H1 (cell line): ENCODE measurements around the gene NHSL2. TPM values are rescaled to one million over a fixed set of nuclear protein-coding genes. Genes with fewer than 3 reads are reported as not detected.

Experiments used
- JUND ChIP-seq: IDR thresholded peaks from 2 replicates; pipeline ENCODE4 v1.6.1; 2011; ENCODE audit warnings: mild to moderate bottlenecking, improper control_type of control experiment, low read length
- SP1 ChIP-seq: IDR thresholded peaks from 2 replicates; pipeline ENCODE4 v1.6.1; 2011; ENCODE audit warnings: low read depth, low read length
- SUZ12 ChIP-seq: fragments of 200-600 bp; sonication (generic); IDR thresholded peaks from 2 replicates; pipeline ENCODE4 v1.6.1; 2012; ENCODE audit warnings: mild to moderate bottlenecking, inconsistent platforms, low read length, moderate library complexity, mixed read lengths
- polyA plus RNA-seq, 7 experiments: library from polyadenylated mRNA; depleted of rRNA in 3 of 7; stranded (reverse) in 5 of 7; unstranded in 2 of 7; fragments of >200 nt in 5 of 7; fragments of 200-250 nt in 2 of 7; gene quantifications; 1 replicate in 5 of 7; 2 replicates in 1 of 7; 4 replicates in 1 of 7; pipeline versions ENCODE4 v1.2.1 to v1.2.3, GENCODE V29; 2011 to 2013; ENCODE audit warnings: missing spikeins in 2 of 7, mixed read lengths in 2 of 7
- total RNA-seq: library from RNA; stranded (reverse); fragmentation: NEBNext Ultra II Directional; extraction: Animal tissue kit (Norgen Biotek cat#: 25700); gene quantifications from 2 replicates; pipeline ENCODE4 v1.2.1, GENCODE V29; 2021
- TF ChIP-seq, protein P1 (sequence below): fragments of 300-600 bp; sonication (generic); IDR thresholded peaks from 2 replicates; pipeline ENCODE4 v1.7.1; 2012; ENCODE audit warnings: low read length, moderate library complexity, mild to moderate bottlenecking, inconsistent platforms; ENCODE audit not compliant: insufficient replicate concordance
- TF ChIP-seq, protein P2 (sequence below): IDR thresholded peaks from 2 replicates; pipeline ENCODE4 v1.6.1; 2011; ENCODE audit warnings: low read length, improper control_type of control experiment
- TF ChIP-seq, protein P3 (sequence below): IDR thresholded peaks from 2 replicates; pipeline ENCODE4 v1.6.1; 2012; ENCODE audit warnings: inconsistent platforms

Gene NHSL2
- total and polyA plus RNA-seq, 2 of the 8 experiments (the other 6 are each of a cell fraction or from before 2014, with no cell fraction given), result 3.7 to 7.2 TPM

DNA sequence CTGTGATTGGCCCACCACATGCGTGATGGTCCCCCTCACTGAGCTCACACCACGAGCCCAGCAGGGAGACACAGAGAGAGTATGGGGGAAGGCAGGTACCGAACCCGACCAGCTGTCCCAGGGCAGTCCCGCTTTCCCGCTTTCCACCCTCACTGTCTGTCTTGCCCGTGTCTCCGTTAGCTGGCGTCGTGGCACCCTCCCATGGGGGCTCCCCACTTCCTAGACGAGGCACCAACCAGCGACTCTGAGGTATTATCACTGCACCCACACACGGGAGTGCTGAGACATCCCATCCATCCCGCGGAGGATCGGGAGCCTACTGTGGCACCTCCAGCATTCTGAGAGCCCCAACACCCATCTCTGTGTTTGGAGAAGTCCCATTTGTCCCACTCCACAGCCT is 43.0 kb upstream of the NHSL2 start (continued):
- TF ChIP-seq, protein P1, sequence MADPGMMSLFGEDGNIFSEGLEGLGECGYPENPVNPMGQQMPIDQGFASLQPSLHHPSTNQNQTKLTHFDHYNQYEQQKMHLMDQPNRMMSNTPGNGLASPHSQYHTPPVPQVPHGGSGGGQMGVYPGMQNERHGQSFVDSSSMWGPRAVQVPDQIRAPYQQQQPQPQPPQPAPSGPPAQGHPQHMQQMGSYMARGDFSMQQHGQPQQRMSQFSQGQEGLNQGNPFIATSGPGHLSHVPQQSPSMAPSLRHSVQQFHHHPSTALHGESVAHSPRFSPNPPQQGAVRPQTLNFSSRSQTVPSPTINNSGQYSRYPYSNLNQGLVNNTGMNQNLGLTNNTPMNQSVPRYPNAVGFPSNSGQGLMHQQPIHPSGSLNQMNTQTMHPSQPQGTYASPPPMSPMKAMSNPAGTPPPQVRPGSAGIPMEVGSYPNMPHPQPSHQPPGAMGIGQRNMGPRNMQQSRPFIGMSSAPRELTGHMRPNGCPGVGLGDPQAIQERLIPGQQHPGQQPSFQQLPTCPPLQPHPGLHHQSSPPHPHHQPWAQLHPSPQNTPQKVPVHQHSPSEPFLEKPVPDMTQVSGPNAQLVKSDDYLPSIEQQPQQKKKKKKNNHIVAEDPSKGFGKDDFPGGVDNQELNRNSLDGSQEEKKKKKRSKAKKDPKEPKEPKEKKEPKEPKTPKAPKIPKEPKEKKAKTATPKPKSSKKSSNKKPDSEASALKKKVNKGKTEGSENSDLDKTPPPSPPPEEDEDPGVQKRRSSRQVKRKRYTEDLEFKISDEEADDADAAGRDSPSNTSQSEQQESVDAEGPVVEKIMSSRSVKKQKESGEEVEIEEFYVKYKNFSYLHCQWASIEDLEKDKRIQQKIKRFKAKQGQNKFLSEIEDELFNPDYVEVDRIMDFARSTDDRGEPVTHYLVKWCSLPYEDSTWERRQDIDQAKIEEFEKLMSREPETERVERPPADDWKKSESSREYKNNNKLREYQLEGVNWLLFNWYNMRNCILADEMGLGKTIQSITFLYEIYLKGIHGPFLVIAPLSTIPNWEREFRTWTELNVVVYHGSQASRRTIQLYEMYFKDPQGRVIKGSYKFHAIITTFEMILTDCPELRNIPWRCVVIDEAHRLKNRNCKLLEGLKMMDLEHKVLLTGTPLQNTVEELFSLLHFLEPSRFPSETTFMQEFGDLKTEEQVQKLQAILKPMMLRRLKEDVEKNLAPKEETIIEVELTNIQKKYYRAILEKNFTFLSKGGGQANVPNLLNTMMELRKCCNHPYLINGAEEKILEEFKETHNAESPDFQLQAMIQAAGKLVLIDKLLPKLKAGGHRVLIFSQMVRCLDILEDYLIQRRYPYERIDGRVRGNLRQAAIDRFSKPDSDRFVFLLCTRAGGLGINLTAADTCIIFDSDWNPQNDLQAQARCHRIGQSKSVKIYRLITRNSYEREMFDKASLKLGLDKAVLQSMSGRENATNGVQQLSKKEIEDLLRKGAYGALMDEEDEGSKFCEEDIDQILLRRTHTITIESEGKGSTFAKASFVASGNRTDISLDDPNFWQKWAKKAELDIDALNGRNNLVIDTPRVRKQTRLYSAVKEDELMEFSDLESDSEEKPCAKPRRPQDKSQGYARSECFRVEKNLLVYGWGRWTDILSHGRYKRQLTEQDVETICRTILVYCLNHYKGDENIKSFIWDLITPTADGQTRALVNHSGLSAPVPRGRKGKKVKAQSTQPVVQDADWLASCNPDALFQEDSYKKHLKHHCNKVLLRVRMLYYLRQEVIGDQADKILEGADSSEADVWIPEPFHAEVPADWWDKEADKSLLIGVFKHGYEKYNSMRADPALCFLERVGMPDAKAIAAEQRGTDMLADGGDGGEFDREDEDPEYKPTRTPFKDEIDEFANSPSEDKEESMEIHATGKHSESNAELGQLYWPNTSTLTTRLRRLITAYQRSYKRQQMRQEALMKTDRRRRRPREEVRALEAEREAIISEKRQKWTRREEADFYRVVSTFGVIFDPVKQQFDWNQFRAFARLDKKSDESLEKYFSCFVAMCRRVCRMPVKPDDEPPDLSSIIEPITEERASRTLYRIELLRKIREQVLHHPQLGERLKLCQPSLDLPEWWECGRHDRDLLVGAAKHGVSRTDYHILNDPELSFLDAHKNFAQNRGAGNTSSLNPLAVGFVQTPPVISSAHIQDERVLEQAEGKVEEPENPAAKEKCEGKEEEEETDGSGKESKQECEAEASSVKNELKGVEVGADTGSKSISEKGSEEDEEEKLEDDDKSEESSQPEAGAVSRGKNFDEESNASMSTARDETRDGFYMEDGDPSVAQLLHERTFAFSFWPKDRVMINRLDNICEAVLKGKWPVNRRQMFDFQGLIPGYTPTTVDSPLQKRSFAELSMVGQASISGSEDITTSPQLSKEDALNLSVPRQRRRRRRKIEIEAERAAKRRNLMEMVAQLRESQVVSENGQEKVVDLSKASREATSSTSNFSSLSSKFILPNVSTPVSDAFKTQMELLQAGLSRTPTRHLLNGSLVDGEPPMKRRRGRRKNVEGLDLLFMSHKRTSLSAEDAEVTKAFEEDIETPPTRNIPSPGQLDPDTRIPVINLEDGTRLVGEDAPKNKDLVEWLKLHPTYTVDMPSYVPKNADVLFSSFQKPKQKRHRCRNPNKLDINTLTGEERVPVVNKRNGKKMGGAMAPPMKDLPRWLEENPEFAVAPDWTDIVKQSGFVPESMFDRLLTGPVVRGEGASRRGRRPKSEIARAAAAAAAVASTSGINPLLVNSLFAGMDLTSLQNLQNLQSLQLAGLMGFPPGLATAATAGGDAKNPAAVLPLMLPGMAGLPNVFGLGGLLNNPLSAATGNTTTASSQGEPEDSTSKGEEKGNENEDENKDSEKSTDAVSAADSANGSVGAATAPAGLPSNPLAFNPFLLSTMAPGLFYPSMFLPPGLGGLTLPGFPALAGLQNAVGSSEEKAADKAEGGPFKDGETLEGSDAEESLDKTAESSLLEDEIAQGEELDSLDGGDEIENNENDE, result no peak
- TF ChIP-seq, protein P2, sequence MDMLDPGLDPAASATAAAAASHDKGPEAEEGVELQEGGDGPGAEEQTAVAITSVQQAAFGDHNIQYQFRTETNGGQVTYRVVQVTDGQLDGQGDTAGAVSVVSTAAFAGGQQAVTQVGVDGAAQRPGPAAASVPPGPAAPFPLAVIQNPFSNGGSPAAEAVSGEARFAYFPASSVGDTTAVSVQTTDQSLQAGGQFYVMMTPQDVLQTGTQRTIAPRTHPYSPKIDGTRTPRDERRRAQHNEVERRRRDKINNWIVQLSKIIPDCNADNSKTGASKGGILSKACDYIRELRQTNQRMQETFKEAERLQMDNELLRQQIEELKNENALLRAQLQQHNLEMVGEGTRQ, result no peak
- TF ChIP-seq, protein P3, sequence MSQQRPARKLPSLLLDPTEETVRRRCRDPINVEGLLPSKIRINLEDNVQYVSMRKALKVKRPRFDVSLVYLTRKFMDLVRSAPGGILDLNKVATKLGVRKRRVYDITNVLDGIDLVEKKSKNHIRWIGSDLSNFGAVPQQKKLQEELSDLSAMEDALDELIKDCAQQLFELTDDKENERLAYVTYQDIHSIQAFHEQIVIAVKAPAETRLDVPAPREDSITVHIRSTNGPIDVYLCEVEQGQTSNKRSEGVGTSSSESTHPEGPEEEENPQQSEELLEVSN, result no peak
- TF ChIP-seq SP1, result no peak
- no peak for TF ChIP-seq SUZ12
- TF ChIP-seq JUND, result no peak
